Measurements from ENCODE around the gene STARD10. TPM values are rescaled to one million over a fixed set of nuclear protein-coding genes. Genes with fewer than 3 reads are reported as not detected.

The STARD10 gene
- total RNA-seq, 1 donor from 2014 or later, result 20.9 TPM

GRCh38 chr11:72720784-72721183, 73.1 kb downstream of the STARD10 start:
- no peaks in the 10 kb centered on the region for H3K9me3 ChIP-seq
- H3K27ac ChIP-seq, result peak overlapping the region; percentile 40 to 90
- peak overlapping the region; percentile 68 to 76 for H3K4me3 ChIP-seq
- intact Hi-C loops (cut with DNase I), result loop anchor here (10.0 kb wide), 2 partner anchors 424 to 654 kb away; partner anchors contain the start of genes FCHSD2 and RELT
- no peak for DNase-seq (ENCODE audit: low spot score in 2 of 2)
- no peaks in the 10 kb centered on the region for H3K27me3 ChIP-seq
- peaks cover 13 to 32% of the 10 kb centered on the region in 2 donors for H3K4me1 ChIP-seq
- H3K36me3 ChIP-seq, result peaks cover 3 to 14% of the 10 kb centered on the region in 2 donors
- TF ChIP-seq, protein P1, sequence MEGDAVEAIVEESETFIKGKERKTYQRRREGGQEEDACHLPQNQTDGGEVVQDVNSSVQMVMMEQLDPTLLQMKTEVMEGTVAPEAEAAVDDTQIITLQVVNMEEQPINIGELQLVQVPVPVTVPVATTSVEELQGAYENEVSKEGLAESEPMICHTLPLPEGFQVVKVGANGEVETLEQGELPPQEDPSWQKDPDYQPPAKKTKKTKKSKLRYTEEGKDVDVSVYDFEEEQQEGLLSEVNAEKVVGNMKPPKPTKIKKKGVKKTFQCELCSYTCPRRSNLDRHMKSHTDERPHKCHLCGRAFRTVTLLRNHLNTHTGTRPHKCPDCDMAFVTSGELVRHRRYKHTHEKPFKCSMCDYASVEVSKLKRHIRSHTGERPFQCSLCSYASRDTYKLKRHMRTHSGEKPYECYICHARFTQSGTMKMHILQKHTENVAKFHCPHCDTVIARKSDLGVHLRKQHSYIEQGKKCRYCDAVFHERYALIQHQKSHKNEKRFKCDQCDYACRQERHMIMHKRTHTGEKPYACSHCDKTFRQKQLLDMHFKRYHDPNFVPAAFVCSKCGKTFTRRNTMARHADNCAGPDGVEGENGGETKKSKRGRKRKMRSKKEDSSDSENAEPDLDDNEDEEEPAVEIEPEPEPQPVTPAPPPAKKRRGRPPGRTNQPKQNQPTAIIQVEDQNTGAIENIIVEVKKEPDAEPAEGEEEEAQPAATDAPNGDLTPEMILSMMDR (IDR thresholded peaks at IDR 0.05), result no peak

- TF ChIP-seq, protein P1 (IDR thresholded peaks at IDR 0.05), result no peak
- Histone ChIP-seq H3K4me3 (peak overlapping the region; percentile 68 to 76), H3K27me3 (no peaks in the 10 kb centered on the region), H3K27ac (peak overlapping the region in 1 of 2 donors; percentile 90), H3K4me1 (peaks cover 13 to 32% of the 10 kb centered on the region in 2 donors), H3K9me3 (no peaks in the 10 kb centered on the region), H3K36me3 (peaks cover 3 to 14% of the 10 kb centered on the region in 2 donors)
- intact Hi-C loops (cut with DNase I), result loop anchor here (10.0 kb wide), 2 partner anchors 425 to 655 kb away; partner anchors contain the start of genes FCHSD2 and RELT
- no peak for DNase-seq (ENCODE audit: low spot score in 2 of 2)
Observed at GRCh38 chr11:72720047-72720446, 73.8 kb downstream of the STARD10 start.

DNA sequence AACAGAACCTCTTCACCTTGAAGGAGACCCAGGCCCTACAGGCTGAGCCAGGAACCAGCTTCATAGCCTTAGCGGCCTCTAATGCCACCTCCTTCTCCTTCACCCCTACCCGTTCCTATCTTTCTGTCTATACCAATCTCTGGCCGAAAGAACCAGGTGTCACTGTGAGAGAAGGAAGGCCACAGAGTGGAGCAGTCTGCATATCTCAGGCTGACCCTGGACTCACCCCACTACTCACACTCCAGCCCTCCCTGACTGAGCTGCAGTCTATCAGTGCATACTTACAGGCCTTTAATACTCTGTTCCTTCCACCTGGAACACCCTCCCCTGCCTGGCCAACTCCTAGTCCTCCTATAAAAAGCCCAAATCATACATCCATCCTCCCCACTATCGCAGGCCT, 74.3 kb downstream of the STARD10 start:
- no peaks in the 10 kb centered on the region for H3K9me3 ChIP-seq
- peak overlapping the region in 1 of 2 donors; percentile 76 for H3K4me3 ChIP-seq
- peak overlapping the region in 1 of 2 donors; percentile 90 for H3K27ac ChIP-seq
- intact Hi-C loops (cut with DNase I), result no loop called here
- H3K36me3 ChIP-seq, result peaks cover 3 to 14% of the 10 kb centered on the region in 2 donors
- TF ChIP-seq, protein P1 (IDR thresholded peaks at IDR 0.05), result no peak
- no peaks in the 10 kb centered on the region for H3K27me3 ChIP-seq
- peaks cover 13 to 32% of the 10 kb centered on the region in 2 donors for H3K4me1 ChIP-seq
- DNase-seq (ENCODE audit: low spot score in 2 of 2), result no peak

DNA sequence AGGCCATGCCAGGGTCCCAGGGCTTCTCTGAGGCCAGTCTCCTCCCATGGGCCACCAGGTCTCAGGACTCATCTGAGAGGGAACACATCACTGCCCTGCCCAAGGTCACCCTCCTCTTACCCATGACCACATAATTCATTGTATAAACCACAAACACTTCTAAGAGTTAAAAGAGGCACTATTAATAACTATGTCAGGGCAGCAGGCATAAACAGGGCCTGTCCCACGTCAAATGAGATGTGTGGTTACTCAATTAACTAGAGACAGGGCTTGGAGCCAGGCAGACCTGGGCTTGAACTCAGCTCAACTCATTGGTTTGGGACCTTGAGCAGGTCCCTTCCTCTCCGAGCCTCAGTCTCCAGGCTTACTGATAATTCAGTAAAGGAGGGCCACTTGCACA, 74.7 kb downstream of the STARD10 start:
- H3K4me1 ChIP-seq, result peaks cover 13 to 32% of the 10 kb centered on the region in 2 donors
- H3K27ac ChIP-seq, result peak overlapping the region in 1 of 2 donors; percentile 90
- no peak for DNase-seq (ENCODE audit: low spot score in 2 of 2)
- intact Hi-C loops (cut with DNase I), result no loop called here
- H3K4me3 ChIP-seq, result peak overlapping the region in 1 of 2 donors; percentile 76
- H3K9me3 ChIP-seq, result no peaks in the 10 kb centered on the region
- H3K36me3 ChIP-seq, result peaks cover 4 to 14% of the 10 kb centered on the region in 2 donors
- H3K27me3 ChIP-seq, result no peaks in the 10 kb centered on the region
- TF ChIP-seq, protein P1 (IDR thresholded peaks at IDR 0.05), result no peak

DNA sequence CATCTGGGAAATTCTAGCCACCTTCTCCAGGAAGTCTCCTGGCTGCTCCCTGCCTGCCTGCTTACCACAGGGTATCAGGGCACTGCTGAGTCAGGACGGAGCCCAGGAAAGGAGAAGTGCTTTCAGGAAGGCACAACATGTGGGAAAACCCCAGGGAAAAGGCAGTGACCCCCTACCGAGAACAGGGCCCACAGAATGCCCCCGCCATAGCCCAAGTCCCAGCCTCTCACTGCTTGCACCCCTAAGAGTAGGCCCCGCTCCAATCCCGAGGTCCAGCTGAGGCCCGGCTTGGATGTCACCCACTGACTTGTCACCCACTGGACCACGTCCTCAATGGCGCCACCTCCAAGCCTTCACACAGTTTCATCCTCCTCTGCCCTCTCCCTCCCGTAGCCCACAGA, 75.7 kb downstream of the STARD10 start:
- H3K4me3 ChIP-seq, result no peak overlapping the region
- peaks cover 13 to 32% of the 10 kb centered on the region in 2 donors for H3K4me1 ChIP-seq
- H3K36me3 ChIP-seq, result peaks cover 8 to 14% of the 10 kb centered on the region in 2 donors
- no peaks in the 10 kb centered on the region for H3K9me3 ChIP-seq
- TF ChIP-seq, protein P1 (IDR thresholded peaks at IDR 0.05), result no peak
- DNase-seq (ENCODE audit: low spot score in 2 of 2), result no peak
- no peaks in the 10 kb centered on the region for H3K27me3 ChIP-seq
- intact Hi-C loops (cut with DNase I), result no loop called here
- H3K27ac ChIP-seq, result no peak overlapping the region
